Measurements from ENCODE around the gene VPS25.

VPS25 gene

DNA sequence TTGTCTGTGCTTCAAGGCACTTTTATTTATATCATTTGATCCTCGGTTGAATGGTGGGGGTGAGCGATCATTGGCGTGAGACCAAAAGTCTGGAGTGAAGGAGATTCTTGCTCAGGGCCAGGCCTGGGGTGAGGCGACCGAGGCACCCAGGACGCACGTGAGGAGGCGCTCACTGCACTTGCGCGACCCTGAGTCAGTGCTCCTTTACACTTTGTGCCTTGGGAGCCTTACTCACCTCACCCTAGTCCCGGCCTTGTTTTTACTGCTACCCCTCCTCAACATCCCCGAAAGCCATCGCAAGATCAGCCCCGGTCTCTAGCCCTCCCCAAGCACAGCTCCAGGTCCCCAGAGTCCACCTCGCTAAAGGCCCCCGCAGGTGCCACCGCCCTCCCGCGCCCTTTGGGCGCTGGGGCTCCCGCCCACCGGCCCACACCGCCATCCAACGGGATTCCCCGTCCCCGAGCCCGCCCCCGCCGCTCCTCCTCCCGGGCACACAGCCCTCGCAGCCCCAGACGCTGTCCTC is 28.9 kb upstream of the VPS25 start (continued):
- TF ChIP-seq KLF9 (tag by site-specific recombination; IDR thresholded peaks at IDR 0.05; ENCODE audit: low read depth) (no peak), ZNF621 (tag by site-specific recombination; IDR thresholded peaks at IDR 0.05) (no peak), ZNF239 (tag by site-specific recombination; IDR thresholded peaks at IDR 0.05) (no peak), ZNF114 (tag by site-specific recombination; IDR thresholded peaks at IDR 0.05) (no peak), ZNF280C (tag by site-specific recombination; IDR thresholded peaks at IDR 0.05) (no peak), ZNF426 (tag by site-specific recombination; IDR thresholded peaks at IDR 0.05) (no peak), SCRT2 (tag by site-specific recombination; IDR thresholded peaks at IDR 0.05) (no peak), ZNF704 (tag by site-specific recombination; IDR thresholded peaks at IDR 0.05) (no peak), ZNF350 (tag by site-specific recombination; IDR thresholded peaks at IDR 0.05) (no peak), GLI2 (tag by site-specific recombination; IDR thresholded peaks at IDR 0.05; ENCODE audit: borderline replicate concordance, low read depth) (no peak), PATZ1 (tag by site-specific recombination; IDR thresholded peaks at IDR 0.05) (no peak), ZNF514 (tag by site-specific recombination; IDR thresholded peaks at IDR 0.05) (no peak), ZNF138 (tag by site-specific recombination; IDR thresholded peaks at IDR 0.05; ENCODE audit: borderline replicate concordance) (no peak), ZNF423 (tag by site-specific recombination; IDR thresholded peaks at IDR 0.05) (peak; percentile 97), ZNF266 (tag by site-specific recombination; IDR thresholded peaks at IDR 0.05; ENCODE audit: low read depth) (no peak), ZNF221 (tag by site-specific recombination; IDR thresholded peaks at IDR 0.05; ENCODE audit: borderline replicate concordance) (no peak), ZNF214 (tag by site-specific recombination; IDR thresholded peaks at IDR 0.05; ENCODE audit: borderline replicate concordance) (no peak), ZBTB11 (tag by site-specific recombination; conservative IDR thresholded peaks at IDR 0.05; ENCODE audit: low read depth) (no peak; the same call in 1 of the 2 replicates)
- TF ChIP-seq, protein P1, sequence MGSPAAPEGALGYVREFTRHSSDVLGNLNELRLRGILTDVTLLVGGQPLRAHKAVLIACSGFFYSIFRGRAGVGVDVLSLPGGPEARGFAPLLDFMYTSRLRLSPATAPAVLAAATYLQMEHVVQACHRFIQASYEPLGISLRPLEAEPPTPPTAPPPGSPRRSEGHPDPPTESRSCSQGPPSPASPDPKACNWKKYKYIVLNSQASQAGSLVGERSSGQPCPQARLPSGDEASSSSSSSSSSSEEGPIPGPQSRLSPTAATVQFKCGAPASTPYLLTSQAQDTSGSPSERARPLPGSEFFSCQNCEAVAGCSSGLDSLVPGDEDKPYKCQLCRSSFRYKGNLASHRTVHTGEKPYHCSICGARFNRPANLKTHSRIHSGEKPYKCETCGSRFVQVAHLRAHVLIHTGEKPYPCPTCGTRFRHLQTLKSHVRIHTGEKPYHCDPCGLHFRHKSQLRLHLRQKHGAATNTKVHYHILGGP (tag by site-specific recombination; IDR thresholded peaks at IDR 0.05), result no peak
- TF ChIP-seq, protein P2, sequence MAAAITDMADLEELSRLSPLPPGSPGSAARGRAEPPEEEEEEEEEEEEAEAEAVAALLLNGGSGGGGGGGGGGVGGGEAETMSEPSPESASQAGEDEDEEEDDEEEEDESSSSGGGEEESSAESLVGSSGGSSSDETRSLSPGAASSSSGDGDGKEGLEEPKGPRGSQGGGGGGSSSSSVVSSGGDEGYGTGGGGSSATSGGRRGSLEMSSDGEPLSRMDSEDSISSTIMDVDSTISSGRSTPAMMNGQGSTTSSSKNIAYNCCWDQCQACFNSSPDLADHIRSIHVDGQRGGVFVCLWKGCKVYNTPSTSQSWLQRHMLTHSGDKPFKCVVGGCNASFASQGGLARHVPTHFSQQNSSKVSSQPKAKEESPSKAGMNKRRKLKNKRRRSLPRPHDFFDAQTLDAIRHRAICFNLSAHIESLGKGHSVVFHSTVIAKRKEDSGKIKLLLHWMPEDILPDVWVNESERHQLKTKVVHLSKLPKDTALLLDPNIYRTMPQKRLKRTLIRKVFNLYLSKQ (tag by site-specific recombination; IDR thresholded peaks at IDR 0.05; ENCODE audit: borderline replicate concordance), result no peak
- TF ChIP-seq, protein P3, sequence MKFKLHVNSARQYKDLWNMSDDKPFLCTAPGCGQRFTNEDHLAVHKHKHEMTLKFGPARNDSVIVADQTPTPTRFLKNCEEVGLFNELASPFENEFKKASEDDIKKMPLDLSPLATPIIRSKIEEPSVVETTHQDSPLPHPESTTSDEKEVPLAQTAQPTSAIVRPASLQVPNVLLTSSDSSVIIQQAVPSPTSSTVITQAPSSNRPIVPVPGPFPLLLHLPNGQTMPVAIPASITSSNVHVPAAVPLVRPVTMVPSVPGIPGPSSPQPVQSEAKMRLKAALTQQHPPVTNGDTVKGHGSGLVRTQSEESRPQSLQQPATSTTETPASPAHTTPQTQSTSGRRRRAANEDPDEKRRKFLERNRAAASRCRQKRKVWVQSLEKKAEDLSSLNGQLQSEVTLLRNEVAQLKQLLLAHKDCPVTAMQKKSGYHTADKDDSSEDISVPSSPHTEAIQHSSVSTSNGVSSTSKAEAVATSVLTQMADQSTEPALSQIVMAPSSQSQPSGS (tag by site-specific recombination; IDR thresholded peaks at IDR 0.05; ENCODE audit: low read depth), result no peak
- TF ChIP-seq, protein P4, sequence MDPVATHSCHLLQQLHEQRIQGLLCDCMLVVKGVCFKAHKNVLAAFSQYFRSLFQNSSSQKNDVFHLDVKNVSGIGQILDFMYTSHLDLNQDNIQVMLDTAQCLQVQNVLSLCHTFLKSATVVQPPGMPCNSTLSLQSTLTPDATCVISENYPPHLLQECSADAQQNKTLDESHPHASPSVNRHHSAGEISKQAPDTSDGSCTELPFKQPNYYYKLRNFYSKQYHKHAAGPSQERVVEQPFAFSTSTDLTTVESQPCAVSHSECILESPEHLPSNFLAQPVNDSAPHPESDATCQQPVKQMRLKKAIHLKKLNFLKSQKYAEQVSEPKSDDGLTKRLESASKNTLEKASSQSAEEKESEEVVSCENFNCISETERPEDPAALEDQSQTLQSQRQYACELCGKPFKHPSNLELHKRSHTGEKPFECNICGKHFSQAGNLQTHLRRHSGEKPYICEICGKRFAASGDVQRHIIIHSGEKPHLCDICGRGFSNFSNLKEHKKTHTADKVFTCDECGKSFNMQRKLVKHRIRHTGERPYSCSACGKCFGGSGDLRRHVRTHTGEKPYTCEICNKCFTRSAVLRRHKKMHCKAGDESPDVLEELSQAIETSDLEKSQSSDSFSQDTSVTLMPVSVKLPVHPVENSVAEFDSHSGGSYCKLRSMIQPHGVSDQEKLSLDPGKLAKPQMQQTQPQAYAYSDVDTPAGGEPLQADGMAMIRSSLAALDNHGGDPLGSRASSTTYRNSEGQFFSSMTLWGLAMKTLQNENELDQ (tag by site-specific recombination; IDR thresholded peaks at IDR 0.05; ENCODE audit: low read depth), result no peak
